ENCODE results near the gene POLR2J.
"Not testable (repeated sequence)": the region's sequence is repeated elsewhere in the genome, so short reads cannot be mapped to it uniquely, and the experiment has no call there.

Gene POLR2J

DNA sequence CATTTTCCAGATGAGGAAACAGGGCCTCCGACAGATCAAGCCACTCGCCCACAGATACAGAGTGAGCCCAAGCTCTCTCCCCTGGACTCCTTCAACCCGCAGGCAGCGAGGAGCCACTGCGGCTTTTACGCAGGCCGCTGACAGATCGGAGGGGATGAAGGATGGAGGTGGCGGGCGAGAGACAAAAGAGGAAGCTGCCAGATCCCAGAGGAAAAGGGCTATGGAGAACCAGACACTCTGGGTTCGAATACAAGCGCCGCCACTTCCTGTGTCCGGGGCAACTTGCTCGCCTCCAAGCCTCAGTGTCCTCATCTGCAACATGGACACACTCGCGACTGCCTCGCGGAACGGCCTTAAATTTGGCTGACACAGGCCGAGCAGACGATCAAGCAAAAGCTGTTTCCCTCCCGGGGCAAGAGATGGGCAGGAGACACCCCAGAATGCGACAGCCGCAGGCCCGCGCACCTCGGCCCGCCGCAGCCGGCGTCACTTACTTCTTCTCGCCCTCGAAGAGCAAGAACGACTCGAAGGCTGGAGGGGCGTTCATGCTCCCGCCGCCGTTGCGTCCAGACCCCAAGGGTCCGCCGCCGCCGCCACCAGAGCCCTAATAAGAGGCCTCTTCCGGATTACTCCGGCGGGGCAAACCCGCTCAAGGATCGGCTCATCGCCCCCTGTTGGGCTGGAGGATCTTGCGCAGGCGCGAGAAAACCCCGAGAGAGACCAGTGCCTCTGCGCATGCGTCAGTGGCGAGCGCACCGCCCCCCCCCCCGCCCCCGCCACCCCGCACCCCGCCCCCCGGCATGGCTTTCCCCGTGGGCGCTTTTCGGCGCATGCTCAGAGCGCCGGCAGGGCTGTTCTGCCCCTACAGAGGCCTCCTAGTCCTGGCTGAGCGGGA is at the start of gene POLR2J:
Gene POLR2J (minus strand): TSS at position 609 of the 895 bp plus-strand sequence. CDS start 62 bp downstream, at position 547.
- DNase-seq = peak; percentile 93 to 97

DNA sequence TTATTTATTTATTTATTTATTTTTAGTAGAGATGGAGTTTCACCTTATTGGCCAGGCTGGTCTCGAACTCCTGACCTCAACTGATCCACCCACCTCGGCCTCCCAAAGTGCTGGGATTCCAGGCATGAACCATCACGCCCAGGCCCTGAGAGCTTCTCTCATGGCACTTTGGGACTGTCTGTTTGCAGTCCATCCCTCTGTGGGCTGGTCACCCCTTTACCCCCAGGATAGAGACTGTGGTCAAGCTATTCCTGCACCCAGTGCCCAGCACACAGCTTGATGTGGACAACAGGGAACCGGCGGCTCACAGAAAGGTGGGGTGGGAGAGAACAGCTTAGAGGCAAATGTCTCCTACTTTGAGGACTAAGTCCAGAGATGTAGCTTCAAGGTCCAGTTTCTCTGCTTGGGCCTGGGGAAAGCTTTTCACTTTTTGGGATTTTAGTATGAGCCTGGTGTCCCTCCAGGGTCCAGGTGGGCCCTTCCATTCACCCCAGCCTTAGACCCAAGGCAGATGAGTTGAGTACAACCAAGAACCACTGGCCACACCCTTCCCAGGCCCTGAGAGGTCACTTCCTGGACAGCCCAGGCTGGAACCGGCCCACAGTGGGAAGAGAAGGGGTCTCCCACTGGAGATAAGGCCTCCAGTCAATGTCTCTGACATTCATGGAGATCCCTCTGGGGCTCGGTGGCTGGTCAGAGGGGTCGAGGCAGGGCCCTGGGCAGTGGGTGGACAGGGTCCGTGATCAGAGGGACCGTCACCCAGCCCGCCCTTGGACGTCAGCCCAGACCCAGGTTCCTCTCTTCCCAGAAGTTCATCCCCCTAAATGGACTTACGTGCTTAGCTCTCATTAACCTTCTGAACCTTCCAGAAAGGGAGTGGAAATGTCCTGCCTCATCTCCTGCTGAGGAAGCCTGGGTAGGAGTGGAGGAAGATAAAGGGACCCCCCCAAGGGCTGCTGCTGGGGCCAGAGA is 49.4 kb upstream of the POLR2J start:
- DNase-seq = not testable (repeated sequence)

DNA sequence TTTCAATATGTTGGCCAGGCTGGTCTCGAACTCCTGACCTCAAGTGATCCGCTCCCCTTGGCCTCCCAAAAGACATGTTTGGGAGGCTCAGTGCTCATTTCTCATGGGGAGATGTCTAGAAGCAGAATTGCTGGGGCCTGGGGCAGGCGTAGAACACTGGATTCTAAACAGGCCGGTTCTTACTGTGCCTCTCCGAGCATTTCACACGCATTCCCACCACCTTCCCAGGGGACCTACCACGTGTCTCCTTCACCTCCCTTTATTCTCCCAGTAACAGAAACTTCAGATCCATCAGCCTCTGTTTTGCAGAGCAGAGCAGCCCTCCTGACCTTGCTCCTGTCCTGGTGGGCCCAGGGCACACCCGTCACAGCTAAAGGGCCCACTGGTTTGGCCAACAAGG is 48.5 kb upstream of the POLR2J start:
- DNase-seq = not testable (repeated sequence)

DNA sequence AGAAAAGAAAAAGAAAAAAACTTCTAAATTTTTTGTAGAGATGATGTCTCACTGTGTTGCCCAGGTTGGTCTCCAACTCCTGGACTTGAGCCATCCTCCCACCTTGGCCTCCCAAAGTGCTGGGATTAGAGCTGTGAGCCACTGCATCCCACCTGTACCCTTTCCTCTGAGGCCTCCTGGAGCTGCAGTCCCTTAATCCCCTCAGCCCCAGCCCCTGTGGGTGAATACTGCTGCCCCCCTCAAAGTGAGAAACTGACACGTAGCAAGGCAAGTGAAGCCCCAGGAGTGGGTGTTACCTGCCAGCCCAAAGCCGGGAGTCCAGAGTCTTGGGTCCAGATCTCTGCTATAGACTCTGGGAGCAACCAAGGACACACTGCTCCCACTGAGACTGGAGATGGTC is 46.1 kb upstream of the POLR2J start:
- not testable (repeated sequence) for DNase-seq

DNA sequence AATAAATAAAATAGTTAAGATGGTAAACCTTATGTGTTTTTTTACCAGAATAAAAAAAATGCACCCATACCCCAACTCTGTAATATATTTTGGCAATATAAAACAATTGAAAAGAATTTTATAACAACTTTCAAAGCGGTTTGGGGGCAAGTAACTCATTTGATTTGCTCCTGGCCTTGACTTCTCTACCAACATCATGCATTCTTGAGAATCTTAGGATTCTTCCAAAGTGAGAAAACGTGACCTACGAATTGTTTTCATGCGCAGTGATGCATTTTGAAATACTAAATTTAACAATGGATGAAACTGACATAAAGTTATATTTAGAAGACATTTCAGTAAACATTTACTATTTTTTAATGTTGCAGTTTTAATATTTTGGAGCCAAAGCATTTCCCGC is 42.1 kb upstream of the POLR2J start:
- not testable (repeated sequence) for DNase-seq

DNA sequence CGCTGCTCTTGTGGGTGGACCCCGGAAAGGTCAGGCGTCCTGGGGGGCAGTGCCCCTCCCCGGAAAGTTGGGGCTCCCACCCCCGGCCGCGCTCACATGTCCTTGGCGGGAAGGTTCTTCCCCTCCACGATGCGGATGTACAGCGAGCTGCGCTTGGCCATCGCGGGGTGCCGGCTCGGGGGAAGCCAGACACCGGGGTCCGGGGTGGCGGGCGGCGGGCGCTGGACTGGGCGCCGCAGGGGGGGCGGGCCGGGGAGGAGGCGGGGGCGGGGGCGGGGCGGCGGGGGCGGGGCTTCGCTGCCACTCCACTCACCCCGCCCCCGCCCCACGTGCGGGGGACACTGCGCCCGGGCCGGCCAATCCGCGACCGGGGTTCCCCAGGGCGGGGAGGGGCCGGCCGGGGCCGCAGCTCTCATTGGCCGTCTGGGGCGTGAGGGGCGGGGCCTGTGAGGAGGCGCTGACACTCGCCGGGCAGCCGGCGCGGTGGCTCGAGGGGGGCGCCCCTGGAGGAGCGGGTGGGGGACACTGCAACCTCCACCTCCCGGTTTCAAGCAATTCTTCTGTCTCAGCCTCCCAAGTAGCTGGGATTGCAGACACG is 38.9 kb upstream of the POLR2J start, which contains the start of gene RASA4B:
Gene RASA4B (minus strand): TSS at position 228 of the 598 bp plus-strand sequence. CDS start 67 bp downstream, at position 161.
- peak in 1 of 2 donors; percentile 54 for DNase-seq

DNA sequence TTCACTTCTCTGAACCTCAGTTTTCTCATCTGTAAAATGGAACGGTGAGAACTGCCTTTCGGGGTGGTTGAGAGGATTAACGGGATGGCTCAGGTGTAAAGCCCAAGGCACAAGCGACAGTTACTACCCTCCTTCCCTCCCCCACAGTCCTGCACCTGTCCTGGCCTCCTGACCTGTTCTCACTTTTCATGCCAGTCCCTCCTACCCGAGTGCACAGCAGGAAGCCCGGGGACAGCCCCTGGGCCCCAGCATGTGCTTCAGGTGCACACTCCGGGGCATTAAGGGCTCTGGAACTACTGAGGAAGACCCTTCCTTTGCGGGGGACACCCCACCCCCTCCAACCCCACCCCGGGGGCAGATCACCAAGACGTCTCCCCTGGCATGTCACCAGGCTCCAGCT is 38.2 kb upstream of the POLR2J start:
- not testable (repeated sequence) for DNase-seq

DNA sequence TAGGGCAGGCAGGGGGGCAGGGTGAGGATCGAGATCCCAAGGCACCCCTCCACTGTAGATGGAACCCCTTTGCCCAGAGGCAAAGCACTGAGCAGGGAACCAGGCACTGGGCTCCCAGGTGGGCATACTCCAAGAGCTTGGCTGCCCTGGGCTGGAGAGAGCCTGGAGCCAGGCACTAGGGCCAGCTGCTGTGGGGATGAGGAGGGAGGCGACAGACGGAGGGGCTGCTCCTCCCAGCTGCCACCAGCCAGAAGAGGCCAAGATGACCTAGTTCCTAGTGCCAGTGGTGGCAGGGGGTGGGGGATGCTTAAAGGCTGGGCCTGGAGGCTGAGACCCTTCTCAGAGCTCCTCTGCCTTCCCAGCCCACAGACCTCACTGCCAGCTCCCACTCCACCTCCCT is 37.2 kb upstream of the POLR2J start:
- not testable (repeated sequence) for DNase-seq

DNA sequence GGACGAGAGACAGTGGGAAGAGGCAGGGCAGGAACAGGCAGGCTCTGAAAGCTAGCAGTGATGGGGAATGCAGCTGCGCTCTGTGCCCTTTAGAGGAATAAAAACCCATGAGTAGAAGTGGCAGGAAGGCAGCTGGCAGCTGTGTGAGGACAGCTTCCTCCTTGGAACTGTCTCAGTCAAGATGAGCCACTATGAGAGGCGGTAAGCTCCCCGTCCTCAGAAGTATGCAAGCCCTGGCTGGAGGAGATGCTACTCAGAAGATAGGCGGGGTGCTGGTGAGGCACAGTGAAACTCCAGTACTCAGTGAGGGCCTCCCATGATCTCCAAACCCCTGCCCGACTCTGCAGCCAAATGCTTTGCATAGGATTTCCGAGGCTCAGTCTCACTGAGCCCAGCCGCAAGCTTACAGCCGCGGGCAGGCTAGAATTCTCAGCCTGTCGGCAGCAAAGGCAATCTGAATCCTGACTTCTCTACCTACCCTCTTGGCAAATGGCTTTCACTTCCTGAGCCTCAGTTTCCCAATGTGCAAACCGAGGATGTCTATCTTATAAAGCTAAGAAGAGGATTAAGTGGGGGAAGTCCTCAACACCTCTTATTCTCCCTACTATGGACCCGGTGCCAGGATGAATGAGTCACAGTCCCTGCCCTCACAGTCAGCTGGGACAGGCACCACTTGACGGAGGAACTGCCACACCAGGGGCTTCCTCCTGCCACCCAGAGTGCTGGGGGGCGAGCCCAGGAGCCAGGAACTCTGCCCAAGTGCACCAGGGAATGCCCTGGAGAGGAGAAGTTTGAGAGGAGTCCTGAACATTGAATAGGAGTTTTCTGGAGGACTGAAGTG is 36.4 kb upstream of the POLR2J start:
- not testable (repeated sequence) for DNase-seq

DNA sequence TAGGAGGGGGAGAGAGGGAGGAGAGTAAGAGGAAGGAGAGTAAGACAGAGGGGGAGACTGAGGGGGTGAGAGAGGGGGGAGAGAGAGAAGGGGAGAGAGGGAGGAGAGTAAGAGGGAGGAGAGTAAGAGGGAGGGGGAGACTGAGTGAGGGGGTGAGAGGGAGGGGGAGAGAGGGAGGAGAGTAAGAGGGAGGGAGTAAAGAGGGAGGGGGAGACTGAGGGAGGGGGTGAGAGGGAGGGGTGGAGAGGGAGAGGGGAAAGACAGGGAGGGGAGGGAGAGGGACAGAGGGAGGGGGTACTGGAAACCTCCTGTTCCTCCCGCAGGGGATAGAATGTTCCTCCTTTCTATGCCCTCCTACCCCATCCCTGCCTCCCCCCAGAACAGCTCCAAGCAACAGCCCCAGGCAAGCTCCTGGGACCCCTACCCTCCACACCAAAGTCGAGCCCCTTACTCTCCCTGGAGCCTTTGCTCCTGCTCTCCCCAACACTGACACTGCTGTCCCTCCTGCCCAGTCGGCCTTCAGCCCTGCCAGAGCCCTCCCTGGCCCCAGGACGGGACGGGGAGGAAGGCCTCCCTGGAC is 34.0 kb upstream of the POLR2J start:
- DNase-seq = peak in 1 of 2 donors; percentile 35

DNA sequence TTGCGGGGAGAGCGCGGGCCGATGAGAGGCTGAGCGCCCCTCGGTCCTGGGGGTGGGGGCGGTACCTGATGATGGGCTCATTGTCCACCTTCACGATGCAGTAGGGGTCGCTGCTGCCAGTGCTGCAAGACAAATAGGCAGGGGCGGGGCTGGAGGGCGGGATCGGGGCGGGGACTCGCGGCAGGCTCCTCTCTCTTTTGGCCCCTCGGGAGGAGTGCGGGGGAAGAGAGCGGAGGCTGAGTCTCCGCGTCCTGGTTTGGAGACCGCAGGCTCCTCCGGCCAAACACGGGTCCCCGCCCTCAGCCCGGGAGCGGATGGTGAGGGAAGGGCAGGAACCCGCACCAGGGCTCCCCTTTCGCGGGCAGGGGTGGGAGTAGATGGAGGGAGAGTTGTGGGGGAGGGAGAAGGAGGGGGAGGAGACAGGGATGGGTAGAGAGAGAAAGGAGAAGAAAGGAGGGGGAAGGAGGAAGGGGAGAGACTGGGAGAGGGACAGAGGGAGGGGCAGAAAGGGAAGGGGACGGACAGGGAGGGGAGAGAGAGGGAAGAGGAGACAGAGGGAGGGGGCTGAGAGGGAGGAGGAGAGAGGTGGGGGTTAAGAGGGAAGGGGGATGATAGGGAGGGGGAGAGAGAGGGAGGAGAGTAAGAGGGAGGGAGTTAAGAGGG is 33.3 kb upstream of the POLR2J start:
- DNase-seq = not testable (repeated sequence)

DNA sequence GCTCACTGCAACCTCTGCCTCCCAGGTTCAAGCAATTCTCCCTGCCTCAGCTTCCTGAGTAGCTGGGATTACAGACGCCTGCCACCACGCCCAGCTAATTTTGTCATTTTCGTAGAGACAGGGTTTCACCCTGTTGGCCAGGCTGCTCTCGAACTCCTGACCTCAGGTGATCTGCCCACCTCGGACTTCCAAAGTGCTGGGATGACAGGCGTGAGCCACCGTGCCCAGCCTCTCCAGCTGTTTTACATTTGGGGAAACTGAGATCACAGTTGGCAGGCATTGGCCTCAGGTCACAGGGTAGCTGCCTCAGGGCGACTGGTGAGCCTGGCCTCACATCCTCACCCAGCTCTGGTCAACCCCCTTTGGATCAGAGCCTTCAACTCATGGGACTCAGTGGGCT is 31.9 kb upstream of the POLR2J start:
- not testable (repeated sequence) for DNase-seq

DNA sequence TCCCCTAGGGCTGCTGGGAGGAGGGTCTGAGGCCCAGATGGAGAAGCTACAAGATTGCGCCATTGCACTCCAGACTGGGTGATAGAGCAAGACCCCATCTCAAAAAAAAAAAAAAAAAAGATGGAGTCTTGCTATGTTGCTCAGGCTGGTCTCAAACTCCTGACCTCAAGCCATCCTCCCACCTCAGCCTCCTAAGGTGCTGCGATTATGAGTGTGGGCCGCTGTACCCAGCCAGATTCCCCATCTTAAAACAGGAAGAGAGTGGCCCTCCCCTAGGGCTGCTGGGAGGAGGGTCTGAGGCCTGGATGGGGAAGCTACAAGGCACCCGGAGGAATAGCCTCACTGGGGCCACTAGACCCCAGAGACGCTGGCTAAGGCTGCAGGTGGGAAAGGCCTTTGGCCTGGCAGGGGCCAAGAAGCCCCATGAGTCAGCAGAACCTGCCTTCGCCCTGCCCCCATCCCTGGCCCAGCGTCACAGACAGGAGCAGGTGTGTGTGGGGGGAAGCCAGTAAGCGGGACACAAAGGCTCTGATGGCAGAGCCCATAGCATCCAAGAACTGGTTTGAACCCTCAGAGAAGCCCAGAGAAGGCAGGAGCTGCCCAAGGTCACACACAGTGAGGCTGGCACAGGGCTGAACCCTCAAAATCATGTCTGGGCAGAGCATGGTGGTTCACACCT is 28.8 kb upstream of the POLR2J start:
- DNase-seq = not testable (repeated sequence)

DNA sequence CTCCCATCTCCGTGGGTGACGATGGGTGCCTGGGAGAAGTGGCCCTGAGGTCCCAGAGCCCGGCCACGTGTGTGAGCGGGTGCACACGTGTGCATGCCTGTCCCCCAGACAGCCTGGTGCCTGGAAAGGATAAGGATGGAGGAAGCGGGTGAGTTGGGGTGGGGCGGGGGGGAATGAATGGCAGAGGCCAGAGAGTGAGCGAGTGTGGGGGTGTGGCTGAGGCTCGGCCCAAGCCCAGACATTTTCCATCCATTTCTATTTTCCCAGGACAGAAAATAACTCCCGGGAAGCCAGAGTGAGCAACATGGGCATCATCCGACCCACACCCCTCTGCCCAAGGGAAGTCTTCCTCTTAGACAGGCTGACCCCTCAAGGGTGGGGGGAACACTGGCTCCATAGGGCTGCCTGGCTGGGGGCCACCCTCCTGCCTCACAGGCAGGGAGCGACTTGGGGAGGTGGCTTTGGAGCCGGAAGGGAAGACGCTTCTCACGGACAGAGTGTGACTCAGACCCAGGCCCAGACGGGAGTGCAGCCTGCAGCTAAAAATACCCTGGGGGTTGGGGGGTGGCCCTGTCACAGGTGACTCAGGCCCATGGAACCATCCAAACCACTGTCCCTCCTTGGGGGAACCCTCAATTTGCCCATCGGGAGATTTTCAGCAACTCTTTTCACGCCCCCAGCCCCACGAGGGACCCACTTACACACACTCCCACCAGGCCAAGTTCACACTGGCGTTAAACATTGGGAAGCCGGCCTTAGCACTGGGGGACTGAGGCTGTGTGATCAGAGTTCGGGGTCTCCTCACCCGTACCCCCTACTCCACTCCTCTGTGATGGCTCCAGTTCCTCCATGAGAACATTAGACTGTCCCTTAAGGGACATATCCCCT is 26.8 kb upstream of the POLR2J start:
- DNase-seq = not testable (repeated sequence)

DNA sequence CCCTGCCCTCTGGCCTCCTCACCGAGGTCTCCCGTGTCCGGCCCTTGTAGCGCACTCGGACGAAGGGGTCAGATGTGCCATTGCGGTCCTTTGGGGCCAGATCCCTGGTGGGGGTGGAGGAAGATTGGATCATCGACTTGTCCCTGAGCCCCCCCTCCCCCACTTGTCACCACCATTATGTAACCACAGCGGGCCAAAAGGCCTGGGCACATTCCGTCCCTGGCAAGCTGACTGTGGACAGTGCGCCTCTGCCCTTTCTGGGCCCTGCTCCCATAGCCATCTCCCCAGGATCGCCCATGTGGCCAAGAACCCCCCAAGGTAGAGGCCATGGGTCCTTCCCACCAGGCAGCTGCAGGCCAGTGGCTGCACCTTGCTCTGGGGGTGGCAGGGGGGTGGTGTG is 24.4 kb upstream of the POLR2J start:
- not testable (repeated sequence) for DNase-seq

DNA sequence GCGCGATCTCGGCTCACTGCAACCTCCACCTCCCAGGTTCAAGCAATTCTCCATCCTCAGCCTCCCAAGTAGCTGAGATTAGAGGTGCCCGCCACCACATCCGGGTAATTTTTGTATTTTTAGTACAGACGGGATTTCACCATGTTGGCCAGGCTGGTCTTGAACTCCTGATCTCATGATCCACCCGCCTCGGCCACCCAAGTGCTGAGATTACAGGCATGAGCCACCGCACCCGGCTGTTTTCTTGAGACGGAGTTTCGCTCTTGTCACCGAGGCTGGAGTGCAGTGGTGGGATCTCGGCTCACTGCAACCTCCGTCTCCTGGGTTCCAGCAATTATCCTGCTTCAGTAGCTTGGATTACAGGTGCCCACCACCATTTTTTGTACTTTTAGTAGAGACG is 19.6 kb upstream of the POLR2J start:
- not testable (repeated sequence) for DNase-seq

DNA sequence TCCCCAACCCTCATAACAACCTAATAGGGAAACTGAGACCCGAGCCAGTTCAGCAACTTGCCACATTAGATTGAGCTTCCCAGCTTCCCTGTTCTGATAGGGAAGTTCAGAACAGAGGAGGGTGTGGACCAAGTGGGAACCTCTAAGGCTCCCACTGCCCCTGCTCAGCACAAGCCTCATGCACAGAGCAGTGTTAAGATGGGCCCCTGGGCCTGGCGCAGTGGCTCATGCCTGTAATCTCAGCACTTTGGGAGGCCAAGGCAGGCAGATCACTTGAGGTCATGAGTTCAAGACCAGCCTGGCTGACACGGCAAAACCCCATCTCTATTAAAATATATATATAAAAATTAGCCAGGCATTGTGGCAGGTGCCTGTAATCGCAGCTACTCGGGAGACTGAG is 18.6 kb upstream of the POLR2J start:
- DNase-seq = not testable (repeated sequence)

DNA sequence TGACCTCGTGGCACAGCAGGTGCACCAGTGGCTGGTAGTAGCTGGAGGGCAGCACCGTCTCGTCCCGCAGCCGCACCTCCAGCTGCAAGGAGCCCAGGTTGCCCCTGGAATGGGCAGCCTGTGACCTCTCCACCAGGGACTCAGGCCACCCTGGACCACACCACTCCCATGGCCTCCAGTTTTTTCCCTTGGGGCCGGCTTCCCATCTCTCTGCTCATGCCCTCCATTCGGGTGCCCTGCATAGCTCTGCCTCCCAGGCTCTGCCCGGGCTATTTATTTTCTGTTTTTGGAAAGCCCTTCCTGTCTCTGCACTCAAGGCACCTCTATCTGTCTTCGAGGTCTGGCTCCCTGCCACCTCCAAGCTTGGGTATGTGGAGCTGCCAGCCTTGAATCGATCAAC is 18.1 kb upstream of the POLR2J start:
- DNase-seq = not testable (repeated sequence)

Measured in CD4-positive, alpha-beta T cell treated with Interferon alpha-2 for 1 hour (primary cell).